Astrocyte of the cerebellum (primary cell): ENCODE measurements around the gene OSTN.

Source experiments
- DNase-seq: peaks from one replicate; pipeline ENCODE4 v3.0.0-alpha.2; 2011; ENCODE audit warnings: low read depth
- H3K4me3 ChIP-seq: 2 replicates; pipeline ENCODE4 v1.5.1; 2011; ENCODE audit warnings: mild to moderate bottlenecking, low read depth, low read length, moderate library complexity
- in situ Hi-C: cut with HindIII; loops from 2 replicates; pipeline ENCODE4 v1.10.0; 2017; ENCODE audit warnings: low sequenced_read_pairs
- TF ChIP-seq, protein P1 (sequence below): IDR thresholded peaks from 2 replicates; pipeline ENCODE4 v1.5.1; 2012; ENCODE audit warnings: low read length, low read depth, moderate library complexity, mild to moderate bottlenecking; ENCODE audit errors: missing control alignments

Gene OSTN

DNA sequence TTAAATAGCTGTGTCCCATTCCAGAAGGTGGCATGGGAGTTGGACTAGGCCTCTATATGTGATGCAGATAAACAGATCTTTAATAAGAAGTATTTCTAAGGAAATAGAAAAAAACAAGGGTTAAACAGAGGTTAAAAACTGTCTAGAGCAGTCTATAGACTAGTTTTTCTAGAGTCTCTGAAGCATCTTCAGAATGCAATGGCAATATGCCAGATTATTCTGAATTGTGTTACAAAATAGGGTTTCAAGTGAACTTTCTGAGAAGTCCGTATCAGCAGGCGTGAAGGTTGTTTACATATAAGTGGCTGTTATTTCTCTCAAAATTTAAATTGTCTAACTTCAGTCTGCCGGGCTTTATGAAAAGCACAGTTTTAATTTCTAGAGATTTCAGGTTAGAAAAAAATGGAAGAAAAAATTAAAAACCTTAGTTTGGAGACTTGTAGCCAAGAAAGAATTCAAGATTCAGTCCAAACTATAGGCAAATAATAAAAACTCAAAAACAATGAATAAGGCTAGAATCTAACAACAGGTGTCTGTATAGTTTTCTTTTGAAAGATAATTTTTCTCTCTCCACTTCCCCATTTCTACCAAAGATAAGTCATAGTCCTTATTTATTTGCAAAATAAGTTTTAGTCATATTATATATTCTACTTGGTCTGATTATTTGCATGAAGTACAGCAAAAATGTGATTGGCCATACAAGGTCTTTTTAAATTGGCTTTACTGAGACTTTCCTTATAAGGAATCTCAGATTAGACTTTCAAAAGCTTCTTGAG, 55.2 kb downstream of the OSTN start:
- no peak for DNase-seq
- in situ Hi-C loops: no loop called here
- TF ChIP-seq, protein P1, sequence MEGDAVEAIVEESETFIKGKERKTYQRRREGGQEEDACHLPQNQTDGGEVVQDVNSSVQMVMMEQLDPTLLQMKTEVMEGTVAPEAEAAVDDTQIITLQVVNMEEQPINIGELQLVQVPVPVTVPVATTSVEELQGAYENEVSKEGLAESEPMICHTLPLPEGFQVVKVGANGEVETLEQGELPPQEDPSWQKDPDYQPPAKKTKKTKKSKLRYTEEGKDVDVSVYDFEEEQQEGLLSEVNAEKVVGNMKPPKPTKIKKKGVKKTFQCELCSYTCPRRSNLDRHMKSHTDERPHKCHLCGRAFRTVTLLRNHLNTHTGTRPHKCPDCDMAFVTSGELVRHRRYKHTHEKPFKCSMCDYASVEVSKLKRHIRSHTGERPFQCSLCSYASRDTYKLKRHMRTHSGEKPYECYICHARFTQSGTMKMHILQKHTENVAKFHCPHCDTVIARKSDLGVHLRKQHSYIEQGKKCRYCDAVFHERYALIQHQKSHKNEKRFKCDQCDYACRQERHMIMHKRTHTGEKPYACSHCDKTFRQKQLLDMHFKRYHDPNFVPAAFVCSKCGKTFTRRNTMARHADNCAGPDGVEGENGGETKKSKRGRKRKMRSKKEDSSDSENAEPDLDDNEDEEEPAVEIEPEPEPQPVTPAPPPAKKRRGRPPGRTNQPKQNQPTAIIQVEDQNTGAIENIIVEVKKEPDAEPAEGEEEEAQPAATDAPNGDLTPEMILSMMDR: no peak
- no peak overlapping the region for H3K4me3 ChIP-seq

DNA sequence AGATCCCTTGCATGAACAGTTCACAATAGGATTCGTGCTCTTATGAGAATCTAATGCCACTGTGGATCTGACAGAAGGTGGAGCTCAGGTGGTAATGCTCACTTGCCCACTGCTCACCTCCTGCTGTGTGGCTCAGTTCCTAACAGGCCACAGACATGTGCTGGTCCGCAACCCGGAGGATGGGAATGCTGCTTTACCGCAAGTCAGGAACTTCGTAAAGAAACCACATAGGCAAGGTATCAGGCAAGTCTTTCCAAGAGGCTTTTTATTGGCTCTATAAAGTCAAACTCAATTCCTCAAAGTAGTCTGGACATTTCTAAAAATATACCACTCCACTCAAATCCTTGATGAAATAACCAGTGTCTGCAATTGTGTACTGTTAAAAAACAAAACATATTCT, 56.1 kb downstream of the OSTN start:
- in situ Hi-C loops: no loop called here
- TF ChIP-seq, protein P1: no peak
- H3K4me3 ChIP-seq: no peak overlapping the region
- no peak for DNase-seq

DNA sequence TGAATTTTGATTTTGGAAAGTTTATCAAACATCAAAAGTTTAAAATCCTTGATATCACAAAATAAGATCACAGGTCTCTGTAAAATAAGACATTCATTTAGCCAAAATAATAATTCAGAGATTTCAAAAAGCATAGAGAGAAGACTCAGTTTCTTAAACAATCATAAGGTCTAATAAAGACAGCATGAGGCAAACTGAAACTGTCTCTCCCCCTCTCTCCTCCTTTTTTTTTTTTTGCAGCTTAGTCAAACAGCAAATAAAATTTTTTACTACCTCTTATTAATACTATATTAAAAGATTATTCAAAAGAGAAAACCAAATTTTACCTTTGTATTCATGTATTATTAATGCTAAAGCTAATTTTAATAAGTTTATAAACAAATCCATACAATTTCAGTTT, 57.4 kb downstream of the OSTN start:
- H3K4me3 ChIP-seq: no peak overlapping the region
- TF ChIP-seq, protein P1: no peak
- in situ Hi-C loops: no loop called here
- no peak for DNase-seq

DNA sequence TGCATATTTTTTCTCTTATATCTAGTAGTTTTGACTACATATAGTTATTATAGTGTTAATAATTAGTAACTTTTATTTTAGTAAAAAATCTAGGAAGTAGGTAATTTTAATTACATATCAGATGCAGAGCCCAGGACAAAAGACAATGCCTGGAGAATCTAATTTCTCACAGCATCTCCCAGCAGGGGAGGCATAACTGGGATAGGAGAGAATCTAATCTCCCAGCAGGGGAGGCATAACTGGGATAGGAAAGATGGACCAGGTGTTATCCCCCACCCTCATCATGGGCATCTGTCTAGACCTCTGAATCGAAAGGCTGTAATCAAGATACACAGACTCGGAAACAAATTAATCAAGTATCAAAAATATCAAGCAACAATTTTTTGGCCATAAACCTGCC, 58.2 kb downstream of the OSTN start:
- TF ChIP-seq, protein P1: no peak
- in situ Hi-C loops: no loop called here
- DNase-seq: no peak
- no peak overlapping the region for H3K4me3 ChIP-seq

DNA sequence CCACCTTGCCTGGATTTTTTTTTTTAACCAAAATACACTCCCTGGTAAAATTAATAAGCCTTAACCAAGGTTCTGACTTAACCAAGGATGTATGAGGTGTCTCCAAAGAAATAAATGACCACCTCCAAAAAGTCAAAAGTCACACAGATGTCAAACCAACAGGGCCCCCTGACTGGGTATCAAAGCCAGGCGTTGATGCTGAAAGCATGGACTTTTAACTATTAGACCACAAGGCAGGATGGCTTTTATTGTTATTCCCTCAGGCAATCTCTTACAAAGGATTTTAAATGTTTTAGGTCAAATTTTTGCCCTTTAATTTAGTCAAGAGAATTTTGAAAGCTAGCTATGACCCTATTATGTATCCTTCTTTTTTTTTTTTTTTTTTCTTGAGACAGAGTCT, 60.4 kb downstream of the OSTN start:
- no peak overlapping the region for H3K4me3 ChIP-seq
- TF ChIP-seq, protein P1: no peak
- DNase-seq: no peak
- in situ Hi-C loops: no loop called here

DNA sequence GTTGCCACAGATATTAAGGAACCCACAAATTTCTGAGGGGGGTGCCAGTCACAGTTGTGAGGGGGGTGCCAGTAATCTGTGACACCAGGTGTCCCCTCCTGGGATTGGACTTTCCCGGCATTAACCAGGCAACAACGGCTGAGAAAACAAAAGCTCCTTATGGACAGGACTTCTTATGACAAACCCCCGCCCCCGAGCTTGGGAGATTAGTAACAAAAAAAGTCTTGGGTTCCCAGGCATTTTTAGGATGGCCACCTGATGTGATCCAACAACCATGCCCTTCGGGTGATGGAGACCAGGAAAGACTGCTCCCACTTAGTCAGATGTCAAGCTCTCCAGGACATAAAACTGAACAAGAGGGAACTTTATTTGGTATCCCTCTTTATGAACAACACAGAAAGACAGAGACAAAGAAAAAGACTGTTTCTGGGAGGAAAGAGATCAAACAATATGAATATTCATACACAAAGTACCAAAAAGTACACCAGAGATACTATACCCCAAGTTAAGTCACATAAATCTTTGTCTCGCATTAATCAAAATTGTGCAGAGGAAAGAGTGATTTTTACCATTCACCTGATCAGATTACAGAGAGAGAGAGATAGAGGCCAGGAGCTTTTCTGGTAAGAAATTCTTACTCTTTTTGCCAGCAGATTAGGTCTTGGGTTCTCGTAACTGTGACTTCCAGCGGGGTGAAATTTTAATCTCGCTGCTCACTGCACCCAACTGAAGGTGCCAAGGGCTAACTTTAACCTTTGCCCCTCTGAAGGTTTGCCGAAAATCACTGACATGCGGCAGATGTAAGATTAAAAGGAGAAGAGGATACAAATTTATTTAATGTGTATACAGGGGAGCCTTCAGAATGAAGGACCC, 61.6 kb downstream of the OSTN start:
- in situ Hi-C loops: no loop called here
- no peak overlapping the region for H3K4me3 ChIP-seq
- TF ChIP-seq, protein P1: no peak
- DNase-seq: no peak
